ENCODE measurements around the gene MYBPC1.

Gene MYBPC1

GRCh38 chr12:101696251-101697196 is 101.8 kb downstream of the MYBPC1 start:
- peaks cover 9% of the 10 kb centered on the region for H3K4me1 ChIP-seq (ENCODE audit: control insufficient read depth, insufficient read depth, low read length)
- H3K36me3 ChIP-seq (ENCODE audit: control insufficient read depth, insufficient read depth, low read length): no peaks in the 10 kb centered on the region
- H3K9ac ChIP-seq (ENCODE audit: low read length): peak overlapping the region; percentile 65
- H3K27ac ChIP-seq (ENCODE audit: low read depth, low read length): no peak overlapping the region
- H3K4me3 ChIP-seq (ENCODE audit: low read depth, low read length): peak overlapping the region; percentile 88
- peaks cover 17% of the 10 kb centered on the region for H3K27me3 ChIP-seq (ENCODE audit: control insufficient read depth, insufficient read depth, low read length)
- no peaks in the 10 kb centered on the region for H3K9me3 ChIP-seq (ENCODE audit: control insufficient read depth, insufficient read depth, low read depth, low read length)

GRCh38 chr12:101697197-101697929 is 102.6 kb downstream of the MYBPC1 start, which contains the start of gene CHPT1:
Gene CHPT1 (plus strand): TSS chr12:101697640. CDS start chr12:101697862, 222 bp downstream.
- H3K27me3 ChIP-seq (ENCODE audit: control insufficient read depth, insufficient read depth, low read length): peaks cover 17% of the 10 kb centered on the region
- no peak within 1 kb of the TSS for H3K27ac ChIP-seq (ENCODE audit: low read depth, low read length)
- H3K4me3 ChIP-seq (ENCODE audit: low read depth, low read length): peak within 1 kb of the TSS; percentile 88
- H3K36me3 ChIP-seq (ENCODE audit: control insufficient read depth, insufficient read depth, low read length): no peaks in the 10 kb centered on the region
- no peaks in the 10 kb centered on the region for H3K9me3 ChIP-seq (ENCODE audit: control insufficient read depth, insufficient read depth, low read depth, low read length)
- H3K4me1 ChIP-seq (ENCODE audit: control insufficient read depth, insufficient read depth, low read length): peaks cover 9% of the 10 kb centered on the region
- peak within 1 kb of the TSS; percentile 75 for H3K9ac ChIP-seq (ENCODE audit: low read length)

GRCh38 chr12:101697930-101698799 is 103.4 kb downstream of the MYBPC1 start:
- Histone ChIP-seq H3K4me1 (ENCODE audit: control insufficient read depth, insufficient read depth, low read length) (peaks cover 11% of the 10 kb centered on the region), H3K9ac (ENCODE audit: low read length) (peak overlapping the region; percentile 75), H3K36me3 (ENCODE audit: control insufficient read depth, insufficient read depth, low read length) (no peaks in the 10 kb centered on the region), H3K27me3 (ENCODE audit: control insufficient read depth, insufficient read depth, low read length) (peaks cover 17% of the 10 kb centered on the region), H3K4me3 (ENCODE audit: low read depth, low read length) (peak overlapping the region; percentile 88), H3K27ac (ENCODE audit: low read depth, low read length) (no peak overlapping the region), H3K9me3 (ENCODE audit: control insufficient read depth, insufficient read depth, low read depth, low read length) (no peaks in the 10 kb centered on the region)

GRCh38 chr12:101698800-101699347 is 104.1 kb downstream of the MYBPC1 start:
- no peaks in the 10 kb centered on the region for H3K36me3 ChIP-seq (ENCODE audit: control insufficient read depth, insufficient read depth, low read length)
- H3K27me3 ChIP-seq (ENCODE audit: control insufficient read depth, insufficient read depth, low read length): peaks cover 17% of the 10 kb centered on the region
- H3K4me1 ChIP-seq (ENCODE audit: control insufficient read depth, insufficient read depth, low read length): peaks cover 16% of the 10 kb centered on the region
- no peaks in the 10 kb centered on the region for H3K9me3 ChIP-seq (ENCODE audit: control insufficient read depth, insufficient read depth, low read depth, low read length)
- H3K27ac ChIP-seq (ENCODE audit: low read depth, low read length): no peak overlapping the region
- peak overlapping the region; percentile 88 for H3K4me3 ChIP-seq (ENCODE audit: low read depth, low read length)
- H3K9ac ChIP-seq (ENCODE audit: low read length): peak overlapping the region; percentile 75

- Histone ChIP-seq H3K4me3 (ENCODE audit: low read depth, low read length) (no peak overlapping the region), H3K27me3 (ENCODE audit: control insufficient read depth, insufficient read depth, low read length) (peaks cover 17% of the 10 kb centered on the region), H3K4me1 (ENCODE audit: control insufficient read depth, insufficient read depth, low read length) (peaks cover 16% of the 10 kb centered on the region), H3K9me3 (ENCODE audit: control insufficient read depth, insufficient read depth, low read depth, low read length) (no peaks in the 10 kb centered on the region), H3K27ac (ENCODE audit: low read depth, low read length) (no peak overlapping the region), H3K36me3 (ENCODE audit: control insufficient read depth, insufficient read depth, low read length) (no peaks in the 10 kb centered on the region), H3K9ac (ENCODE audit: low read length) (no peak overlapping the region)
Measured at GRCh38 chr12:101700299-101700820, 105.6 kb downstream of the MYBPC1 start.

GRCh38 chr12:101703487-101703886 is 108.7 kb downstream of the MYBPC1 start:
- Histone ChIP-seq H3K36me3 (ENCODE audit: control insufficient read depth, insufficient read depth, low read length) (no peaks in the 10 kb centered on the region), H3K9ac (ENCODE audit: low read length) (no peak overlapping the region), H3K9me3 (ENCODE audit: control insufficient read depth, insufficient read depth, low read depth, low read length) (no peaks in the 10 kb centered on the region), H3K27me3 (ENCODE audit: control insufficient read depth, insufficient read depth, low read length) (no peaks in the 10 kb centered on the region), H3K4me1 (ENCODE audit: control insufficient read depth, insufficient read depth, low read length) (peaks cover 12% of the 10 kb centered on the region), H3K4me3 (ENCODE audit: low read depth, low read length) (no peak overlapping the region), H3K27ac (ENCODE audit: low read depth, low read length) (0 out of 2 replicates have a peak overlapping the region, but pooled peaks have one; percentile 3)

GRCh38 chr12:101706403-101706802 is 111.6 kb downstream of the MYBPC1 start:
- no peaks in the 10 kb centered on the region for H3K27me3 ChIP-seq (ENCODE audit: control insufficient read depth, insufficient read depth, low read length)
- H3K4me3 ChIP-seq (ENCODE audit: low read depth, low read length): no peak overlapping the region
- no peaks in the 10 kb centered on the region for H3K9me3 ChIP-seq (ENCODE audit: control insufficient read depth, insufficient read depth, low read depth, low read length)
- peaks cover 6% of the 10 kb centered on the region; the same call in 1 of the 2 replicates for H3K4me1 ChIP-seq (ENCODE audit: control insufficient read depth, insufficient read depth, low read length)
- H3K36me3 ChIP-seq (ENCODE audit: control insufficient read depth, insufficient read depth, low read length): no peaks in the 10 kb centered on the region
- H3K9ac ChIP-seq (ENCODE audit: low read length): no peak overlapping the region
- no peak overlapping the region for H3K27ac ChIP-seq (ENCODE audit: low read depth, low read length)

GRCh38 chr12:101707131-101707782 is 112.5 kb downstream of the MYBPC1 start:
- no peak overlapping the region for H3K4me3 ChIP-seq (ENCODE audit: low read depth, low read length)
- H3K27ac ChIP-seq (ENCODE audit: low read depth, low read length): no peak overlapping the region
- H3K27me3 ChIP-seq (ENCODE audit: control insufficient read depth, insufficient read depth, low read length): no peaks in the 10 kb centered on the region
- no peaks in the 10 kb centered on the region for H3K36me3 ChIP-seq (ENCODE audit: control insufficient read depth, insufficient read depth, low read length)
- no peak overlapping the region for H3K9ac ChIP-seq (ENCODE audit: low read length)
- no peaks in the 10 kb centered on the region for H3K9me3 ChIP-seq (ENCODE audit: control insufficient read depth, insufficient read depth, low read depth, low read length)
- H3K4me1 ChIP-seq (ENCODE audit: control insufficient read depth, insufficient read depth, low read length): peaks cover 6% of the 10 kb centered on the region; the same call in 1 of the 2 replicates

- H3K9me3 ChIP-seq (ENCODE audit: control insufficient read depth, insufficient read depth, low read depth, low read length): no peaks in the 10 kb centered on the region
- no peak overlapping the region for H3K4me3 ChIP-seq (ENCODE audit: low read depth, low read length)
- no peak overlapping the region for H3K27ac ChIP-seq (ENCODE audit: low read depth, low read length)
- H3K27me3 ChIP-seq (ENCODE audit: control insufficient read depth, insufficient read depth, low read length): no peaks in the 10 kb centered on the region
- H3K4me1 ChIP-seq (ENCODE audit: control insufficient read depth, insufficient read depth, low read length): peaks cover 3% of the 10 kb centered on the region; the same call in 1 of the 2 replicates
- no peak overlapping the region for H3K9ac ChIP-seq (ENCODE audit: low read length)
- no peaks in the 10 kb centered on the region for H3K36me3 ChIP-seq (ENCODE audit: control insufficient read depth, insufficient read depth, low read length)
Measured at GRCh38 chr12:101710288-101710687, 115.5 kb downstream of the MYBPC1 start.
